OCI-LY3 (cell line): ENCODE results near the gene NCOA1.

Source experiments
- H2AFZ ChIP-seq: fragments of 200-600, 300-600 bp; shearing (Covaris generic); 2 replicates; pipeline ENCODE4 v1.6.0; 2014; ENCODE audit warnings: antibody characterized with exemption, low read depth, low read length
- H3K27ac ChIP-seq: fragments of 200-600, 300-600 bp; sonication (generic); 2 replicates; pipeline ENCODE4 v1.5.1; 2014; ENCODE audit warnings: mild to moderate bottlenecking, low read length, moderate library complexity, mixed read lengths
- H3K27me3 ChIP-seq: fragments of 200-600, 300-600 bp; sonication (generic); 2 replicates; pipeline ENCODE4 v1.6.1; 2014; ENCODE audit warnings: low read depth, low read length, mixed read lengths
- H3K36me3 ChIP-seq: fragments of 200-600, 300-600 bp; sonication (generic); replicated peaks from 2 replicates; pipeline ENCODE3; 2014; ENCODE audit warnings: low read depth, low read length, mixed read lengths
- H3K4me1 ChIP-seq: fragments of 300-600, 200-600 bp; sonication (generic); 2 replicates; pipeline ENCODE4 v1.6.1; 2014; ENCODE audit warnings: low read length, mixed read lengths
- H3K4me2 ChIP-seq: fragments of 200-600, 300-600 bp; sonication (generic); 2 replicates; pipeline ENCODE4 v1.6.1; 2014; ENCODE audit warnings: low read length, mixed read lengths
- H3K4me3 ChIP-seq: fragments of 300-600, 200-600 bp; sonication (generic); 2 replicates; pipeline ENCODE4 v1.5.1; 2014; ENCODE audit warnings: antibody characterized with exemption, mild to moderate bottlenecking, low read length, moderate library complexity
- H3K79me2 ChIP-seq: fragments of 300-600, 200-600 bp; shearing (Covaris generic); 2 replicates; pipeline ENCODE4 v1.6.1; 2014; ENCODE audit warnings: mild to moderate bottlenecking, low read length, mixed read lengths
- H3K9ac ChIP-seq: fragments of 300-600, 200-600 bp; shearing (Covaris generic); 2 replicates; pipeline ENCODE4 v1.6.0; 2014; ENCODE audit warnings: mild to moderate bottlenecking, low read length, moderate library complexity
- H3K9me3 ChIP-seq: fragments of 200-600, 300-600 bp; shearing (Covaris generic); 2 replicates; pipeline ENCODE4 v1.6.1; 2014; ENCODE audit warnings: low read length, mixed read lengths; ENCODE audit not compliant: insufficient read depth
- H4K20me1 ChIP-seq: fragments of 200-600, 300-600 bp; sonication (generic); 2 replicates; pipeline ENCODE4 v1.6.1; 2016; ENCODE audit warnings: low read length, mixed read lengths; ENCODE audit not compliant: insufficient read depth
- CTCF ChIP-seq: fragments of 200-600, 300-600 bp; sonication (generic); IDR thresholded peaks from 2 replicates; pipeline ENCODE4 v1.5.1; 2014; ENCODE audit warnings: antibody characterized with exemption, low read length, low read depth
- EZH2phosphoT487 ChIP-seq: fragments of 200-600 bp; shearing (Covaris generic); IDR thresholded peaks from 2 replicates; pipeline ENCODE4 v1.6.1; 2018; ENCODE audit warnings: antibody characterized with exemption, mixed run types, low read depth

Gene NCOA1

GRCh38 chr2:24551016-24551415 lies 60.0 kb downstream of the NCOA1 start:
- Histone ChIP-seq H2AFZ (no peak overlapping the region), H3K27ac (no peak overlapping the region), H3K79me2 (peaks cover 7% of the 10 kb centered on the region; the same call in 1 of the 2 replicates), H3K36me3 (peaks cover 2% of the 10 kb centered on the region), H4K20me1 (no peaks in the 10 kb centered on the region), H3K4me2 (no peak overlapping the region), H3K27me3 (no peaks in the 10 kb centered on the region), H3K4me3 (no peak overlapping the region), H3K9me3 (peaks cover 3% of the 10 kb centered on the region), H3K9ac (no peak overlapping the region), H3K4me1 (no peaks in the 10 kb centered on the region)
- TF ChIP-seq CTCF (no peak), EZH2phosphoT487 (no peak)

DNA sequence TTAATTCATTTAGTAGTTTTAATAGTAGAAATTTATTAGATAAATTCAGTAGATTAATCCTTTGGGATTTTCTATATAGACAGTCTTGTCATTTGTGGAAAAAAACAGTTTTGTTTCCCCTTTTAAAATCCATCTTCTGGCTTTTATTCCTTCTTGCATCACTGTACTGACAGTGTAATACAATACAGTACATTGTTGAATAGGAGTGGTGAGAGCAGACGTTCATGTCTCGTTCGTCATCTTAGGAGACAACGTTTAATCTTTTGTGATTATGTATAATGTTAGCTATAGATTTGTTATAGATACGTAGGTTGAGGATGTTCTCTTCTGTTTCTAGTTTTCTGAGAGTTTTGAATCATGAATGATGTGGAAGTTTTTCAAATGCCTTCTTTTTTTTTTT lies 61.8 kb downstream of the NCOA1 start:
- Histone ChIP-seq H3K27me3 (no peaks in the 10 kb centered on the region), H3K4me2 (no peak overlapping the region), H3K9ac (no peak overlapping the region), H3K4me3 (no peak overlapping the region), H2AFZ (no peak overlapping the region), H4K20me1 (no peaks in the 10 kb centered on the region), H3K9me3 (peaks cover 2% of the 10 kb centered on the region), H3K4me1 (no peaks in the 10 kb centered on the region), H3K79me2 (peaks cover 7% of the 10 kb centered on the region; the same call in 1 of the 2 replicates), H3K36me3 (peaks cover 4% of the 10 kb centered on the region), H3K27ac (no peak overlapping the region)
- TF ChIP-seq EZH2phosphoT487 (no peak), CTCF (no peak)

- H3K79me2 ChIP-seq = peaks cover 8% of the 10 kb centered on the region; the same call in 1 of the 2 replicates
- H3K4me2 ChIP-seq = no peak overlapping the region
- H3K4me3 ChIP-seq = no peak overlapping the region
- H3K36me3 ChIP-seq = peaks cover 4% of the 10 kb centered on the region
- no peak overlapping the region for H3K9ac ChIP-seq
- no peaks in the 10 kb centered on the region for H4K20me1 ChIP-seq
- H3K27ac ChIP-seq = no peak overlapping the region
- no peak overlapping the region for H2AFZ ChIP-seq
- no peaks in the 10 kb centered on the region for H3K4me1 ChIP-seq
- H3K27me3 ChIP-seq = no peaks in the 10 kb centered on the region
- no peak for TF ChIP-seq CTCF
- TF ChIP-seq EZH2phosphoT487 = no peak
- H3K9me3 ChIP-seq = no peaks in the 10 kb centered on the region; the same call in 1 of the 2 replicates
These were observed 67.9 kb downstream of the NCOA1 start for GRCh38 chr2:24558781-24559472.

GRCh38 chr2:24559473-24560113 lies 68.5 kb downstream of the NCOA1 start:
- TF ChIP-seq EZH2phosphoT487 (no peak), CTCF (no peak)
- peaks cover 8% of the 10 kb centered on the region; the same call in 1 of the 2 replicates for H3K79me2 ChIP-seq
- no peak overlapping the region for H3K4me3 ChIP-seq
- H2AFZ ChIP-seq = no peak overlapping the region
- H3K9ac ChIP-seq = no peak overlapping the region
- no peaks in the 10 kb centered on the region for H3K4me1 ChIP-seq
- H4K20me1 ChIP-seq = no peaks in the 10 kb centered on the region
- no peak overlapping the region for H3K27ac ChIP-seq
- no peak overlapping the region for H3K4me2 ChIP-seq
- peaks cover 4% of the 10 kb centered on the region for H3K36me3 ChIP-seq
- no peaks in the 10 kb centered on the region for H3K27me3 ChIP-seq
- H3K9me3 ChIP-seq = no peaks in the 10 kb centered on the region; the same call in 1 of the 2 replicates
